Urothelium cell line (cell line): ENCODE measurements around the gene TM4SF1.

Experiments
- DNase-seq: peaks from one replicate; pipeline ENCODE4 v3.0.0; 2011; ENCODE audit warnings: low spot score, mixed read lengths
- FAIRE-seq: peaks from 2 replicates; lab custom pipeline; 2011; peaks lifted over from hg19 to GRCh38; lab: Jason Lieb, UNC

TM4SF1 gene

DNA sequence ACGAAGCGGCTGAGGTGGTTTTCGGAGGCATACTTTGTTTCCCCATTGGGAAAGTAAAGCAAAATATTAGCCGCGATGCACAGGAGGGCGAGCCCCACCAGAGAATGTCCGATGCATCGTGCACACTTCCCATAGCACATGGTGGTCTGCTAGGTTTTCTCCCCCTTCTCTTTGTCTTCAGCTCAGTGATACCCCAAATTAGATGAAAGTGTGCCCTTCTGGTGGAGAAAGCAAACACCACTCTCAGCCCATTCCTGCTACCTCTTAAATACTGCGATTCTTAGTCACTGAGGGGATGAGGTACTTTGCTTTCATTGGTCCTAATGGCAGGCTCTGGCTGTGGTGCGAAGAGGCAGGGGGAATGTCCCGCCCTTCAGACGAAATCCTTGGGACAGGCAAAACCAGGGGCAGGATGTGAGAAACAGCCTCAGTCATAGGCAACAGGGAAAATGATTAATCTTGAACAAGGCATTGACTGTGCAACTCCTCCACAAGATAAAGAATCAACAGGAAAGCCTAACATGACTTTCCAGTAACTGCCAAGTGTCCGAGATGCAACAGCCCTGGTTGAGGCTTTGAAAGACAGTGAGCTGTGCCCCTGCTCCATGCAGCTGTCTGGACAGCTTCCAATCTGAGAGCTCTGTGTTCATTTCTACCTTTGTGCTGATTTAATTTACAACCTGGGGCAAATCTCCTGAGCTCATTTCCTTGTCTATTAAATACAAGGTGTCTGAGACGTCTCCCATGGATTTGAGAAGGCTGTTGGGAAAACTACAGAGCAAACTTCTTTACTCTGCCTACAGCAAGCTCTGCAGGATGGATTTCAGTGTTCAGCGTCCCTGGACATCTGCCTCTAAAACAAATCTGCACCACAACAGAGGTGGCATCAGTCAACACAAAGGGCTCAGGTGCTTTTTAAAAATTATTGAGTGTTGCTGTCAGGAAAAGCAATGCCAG, at the start of gene TM4SF1:
TSS of gene TM4SF1 (minus strand) at position 242 of the 957 bp plus-strand sequence. CDS start at position 140, 102 bp downstream.
- no peak for FAIRE-seq
- DNase-seq: peak; percentile 84

DNA sequence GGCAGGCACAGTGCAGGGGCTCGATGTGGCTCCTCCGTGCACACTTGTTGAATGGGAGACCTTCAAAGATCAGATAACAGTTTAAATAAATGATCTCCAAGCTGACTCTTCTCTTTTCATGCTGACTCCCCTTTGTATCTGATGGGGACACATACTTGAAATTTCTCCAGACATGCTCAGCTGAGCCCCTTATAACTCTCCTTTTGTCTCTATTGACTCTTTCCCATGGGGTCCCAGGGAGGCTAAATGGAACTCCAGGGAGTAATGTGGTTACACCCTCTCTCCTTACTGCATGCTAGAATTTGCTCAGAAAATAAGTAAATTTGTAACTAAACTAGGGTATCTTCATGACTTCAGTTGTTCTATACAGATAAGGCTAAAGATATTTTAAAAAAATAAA, 48.9 kb upstream of the TM4SF1 start:
- DNase-seq (no peak), FAIRE-seq (no peak)

DNA sequence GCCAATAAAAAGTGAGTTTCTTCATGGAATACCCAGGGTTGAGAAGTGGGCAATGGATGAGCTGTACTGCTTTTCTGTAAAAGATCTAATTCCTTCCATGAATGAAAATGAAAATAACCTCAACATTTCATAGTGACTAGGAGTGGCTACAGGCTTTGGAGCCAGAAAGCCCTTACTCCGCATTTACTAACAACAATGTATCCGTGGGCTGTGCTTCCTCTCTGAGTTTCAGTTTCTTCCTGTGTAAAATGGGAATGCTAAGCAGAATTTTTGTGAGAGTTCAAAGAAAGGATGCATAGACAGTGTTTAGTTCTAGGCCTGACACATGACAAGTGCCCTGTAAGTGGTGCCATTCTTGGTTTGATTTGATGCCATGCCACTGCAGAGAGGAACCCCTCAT, 47.5 kb upstream of the TM4SF1 start:
- FAIRE-seq: no peak
- DNase-seq: no peak

DNA sequence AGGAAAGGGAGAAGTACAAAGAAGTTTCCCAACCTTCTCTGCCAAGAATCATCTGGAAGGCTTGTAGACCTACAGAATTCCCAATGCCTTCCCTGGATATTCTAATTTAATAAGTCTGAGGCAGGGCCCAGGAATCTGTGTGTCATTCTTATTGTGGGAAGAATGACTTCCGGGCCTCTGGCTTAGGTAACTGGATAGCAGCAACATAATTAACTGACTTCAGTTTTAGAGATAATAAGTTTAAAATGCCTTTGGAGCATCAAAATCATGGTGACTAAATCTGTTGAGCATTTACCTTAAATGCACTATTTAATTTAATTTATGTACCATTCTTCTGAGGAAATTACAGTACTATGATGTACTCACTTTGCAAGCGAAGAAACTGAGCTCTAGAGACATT, 44.3 kb upstream of the TM4SF1 start:
- DNase-seq (no peak), FAIRE-seq (no peak)

DNA sequence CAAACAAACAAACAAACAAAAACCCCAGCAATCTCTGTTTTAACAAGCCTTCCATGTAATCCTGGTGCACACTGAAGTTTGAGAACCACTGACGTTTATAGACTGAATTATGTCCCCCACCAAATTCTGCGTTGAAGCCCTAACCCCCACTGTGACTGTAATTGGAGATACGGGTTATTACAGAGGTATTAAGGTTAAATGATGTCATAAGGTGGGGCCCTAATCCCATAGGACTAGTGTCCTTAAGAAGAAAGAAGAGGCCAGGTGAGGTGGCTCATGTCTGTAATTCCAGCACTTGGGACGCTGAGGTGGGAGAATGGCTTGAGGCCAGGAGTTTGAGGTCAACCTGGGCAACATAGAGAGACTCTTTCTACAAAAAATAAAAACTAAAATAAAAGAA, 42.4 kb upstream of the TM4SF1 start:
- DNase-seq: no peak
- no peak for FAIRE-seq

GRCh38 chr3:149417727-149418126, 40.3 kb upstream of the TM4SF1 start:
- FAIRE-seq (no peak), DNase-seq (no peak)

DNA sequence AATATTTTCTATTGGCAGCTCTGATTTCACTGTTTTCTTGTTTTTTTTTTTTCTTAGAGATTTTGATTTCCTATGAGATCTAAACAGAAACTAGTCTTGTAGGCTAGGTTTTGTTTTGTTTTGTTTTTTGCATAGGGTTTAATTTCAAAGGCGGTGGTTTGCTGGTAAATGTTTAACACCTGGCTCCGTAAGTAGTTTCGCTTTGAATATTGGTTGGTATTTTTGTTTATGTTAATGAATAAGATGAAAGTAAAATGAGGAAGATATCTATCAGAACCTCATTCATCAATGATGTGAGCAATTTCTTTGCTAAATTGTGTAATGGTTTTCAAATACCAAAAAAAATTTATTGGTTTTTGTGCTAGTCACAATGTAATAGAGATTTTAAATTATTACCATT, 39.7 kb upstream of the TM4SF1 start:
- DNase-seq (no peak), FAIRE-seq (no peak)

DNA sequence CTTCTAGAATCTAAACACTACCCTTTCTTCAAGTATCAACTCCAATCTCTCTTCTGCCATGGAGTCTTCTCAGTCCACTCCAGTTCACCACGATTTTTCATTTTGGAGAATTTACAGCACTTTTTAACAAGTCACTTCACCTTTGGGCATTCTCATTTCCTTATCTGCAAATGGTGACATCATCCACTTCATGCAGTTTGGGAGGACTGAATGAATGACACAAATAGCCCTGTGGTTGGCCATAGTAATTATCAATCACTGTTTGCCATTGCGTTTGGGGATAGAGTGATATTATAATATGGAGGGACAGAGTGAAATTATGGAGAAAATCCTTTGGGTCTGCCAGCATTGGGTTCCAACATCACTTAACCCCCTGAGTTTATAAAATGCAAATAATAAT, 38.0 kb upstream of the TM4SF1 start:
- no peak for FAIRE-seq

GRCh38 chr3:149414557-149415231, 37.2 kb upstream of the TM4SF1 start:
- FAIRE-seq: no peak
- DNase-seq: no peak

More for the DNA sequence above, 38.0 kb upstream of the TM4SF1 start:
- no peak for DNase-seq

DNA sequence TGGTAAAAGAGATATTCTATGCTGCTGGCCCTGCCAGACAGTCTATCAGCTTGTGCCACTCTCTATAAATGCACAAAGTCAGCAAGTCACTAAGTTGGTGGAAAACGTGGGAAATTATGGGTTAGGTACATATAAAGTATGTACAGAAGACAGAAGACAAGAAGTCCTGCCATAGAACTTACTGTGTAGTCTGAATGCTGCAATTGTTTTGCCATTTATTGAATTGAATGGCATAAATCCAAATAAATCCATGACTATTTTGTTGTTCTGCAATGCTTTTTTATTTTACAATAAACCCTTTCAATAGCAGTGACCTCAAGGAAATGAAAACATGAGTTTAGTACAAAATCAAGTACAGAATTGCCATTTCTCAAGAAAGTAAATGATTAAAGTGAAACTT, 34.1 kb upstream of the TM4SF1 start:
- no peak for FAIRE-seq
- DNase-seq: no peak

- FAIRE-seq: no peak
- DNase-seq: no peak
Measured at GRCh38 chr3:149409351-149409750, 31.9 kb upstream of the TM4SF1 start.

GRCh38 chr3:149407898-149408297, 30.4 kb upstream of the TM4SF1 start:
- no peak for DNase-seq
- FAIRE-seq: no peak

DNA sequence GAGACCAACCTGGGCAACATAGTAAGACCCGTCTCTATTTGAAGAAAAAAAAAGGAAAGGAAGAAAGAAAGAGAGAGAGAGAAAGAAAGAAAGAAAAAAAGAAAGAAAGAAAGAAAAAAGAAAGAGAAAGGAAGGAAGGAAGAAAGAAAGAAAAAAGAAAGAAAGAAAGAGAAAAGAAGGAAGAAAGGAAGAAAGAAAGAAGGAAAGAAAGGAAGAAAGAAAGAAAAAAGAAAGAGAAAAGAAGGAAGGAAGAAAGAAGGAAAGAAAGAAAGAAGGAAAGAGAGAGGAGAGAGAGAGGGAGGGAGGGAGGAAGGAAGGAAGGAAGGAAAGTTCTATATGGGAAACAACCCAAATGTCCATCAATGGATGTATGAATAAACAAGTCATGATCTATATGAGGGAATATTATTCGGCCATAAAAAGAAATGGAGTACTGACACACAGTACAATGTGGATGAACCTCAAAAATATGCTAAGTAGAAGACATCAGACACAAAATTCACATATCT, 28.8 kb upstream of the TM4SF1 start:
- DNase-seq (no peak), FAIRE-seq (no peak)

GRCh38 chr3:149403443-149403842, 26.0 kb upstream of the TM4SF1 start:
- no peak for DNase-seq
- FAIRE-seq: no peak

DNA sequence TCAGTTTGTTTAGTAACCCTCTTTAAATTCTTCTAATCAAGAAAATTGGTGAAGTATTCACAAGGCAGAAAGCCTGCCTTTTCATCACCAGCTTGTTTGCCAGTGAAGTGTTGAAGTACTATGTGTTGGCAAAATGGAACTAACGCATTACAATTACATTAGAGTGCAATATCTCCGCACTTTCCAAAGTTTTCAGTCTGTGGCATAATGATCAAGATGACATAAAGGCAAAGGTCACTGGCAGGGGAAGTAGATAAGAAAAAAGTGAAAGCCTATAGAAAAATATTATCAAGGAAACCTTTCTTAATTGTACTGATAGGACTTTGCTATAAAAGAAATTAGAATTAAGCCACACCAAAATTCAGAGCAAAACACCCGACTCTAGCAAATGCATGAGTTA, 25.0 kb upstream of the TM4SF1 start:
- DNase-seq (no peak), FAIRE-seq (no peak)

DNA sequence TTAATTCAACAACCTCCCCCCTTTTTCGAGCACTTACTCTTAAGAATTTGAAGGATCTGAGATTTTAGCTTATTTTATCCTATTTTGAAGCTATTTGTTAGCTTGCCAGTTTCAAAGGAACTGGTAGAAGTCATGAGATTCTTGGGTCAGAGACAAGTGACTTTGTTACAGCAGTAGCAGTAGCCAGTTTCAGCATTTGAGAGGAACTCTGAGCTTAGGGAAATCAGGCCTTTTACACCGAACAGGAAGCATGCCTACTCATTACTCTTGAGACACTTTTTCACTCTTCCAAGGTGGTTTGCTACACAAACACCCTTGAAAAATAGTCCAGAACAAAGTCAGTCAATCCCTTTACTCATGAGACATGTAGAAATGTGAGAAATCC, 24.5 kb upstream of the TM4SF1 start:
- FAIRE-seq (no peak), DNase-seq (no peak)

GRCh38 chr3:149401212-149401925, 23.9 kb upstream of the TM4SF1 start:
- no peak for DNase-seq
- no peak for FAIRE-seq

- FAIRE-seq: no peak
- DNase-seq: no peak
Measured at GRCh38 chr3:149400645-149401044, 23.2 kb upstream of the TM4SF1 start.

GRCh38 chr3:149398296-149398695, 20.8 kb upstream of the TM4SF1 start:
- DNase-seq (no peak), FAIRE-seq (no peak)

- DNase-seq (no peak), FAIRE-seq (no peak)
Measured at GRCh38 chr3:149397528-149397927, 20.1 kb upstream of the TM4SF1 start.

- no peak for DNase-seq
- no peak for FAIRE-seq
Measured at GRCh38 chr3:149396476-149396875, 19.0 kb upstream of the TM4SF1 start.
